SK-N-DZ (cell line): Measurements from ENCODE around the gene SGCD.

Experiments
- DNase-seq: peaks from one replicate; pipeline ENCODE4 v3.0.0-alpha.2; 2015; ENCODE audit warnings: low spot score

Gene SGCD

DNA sequence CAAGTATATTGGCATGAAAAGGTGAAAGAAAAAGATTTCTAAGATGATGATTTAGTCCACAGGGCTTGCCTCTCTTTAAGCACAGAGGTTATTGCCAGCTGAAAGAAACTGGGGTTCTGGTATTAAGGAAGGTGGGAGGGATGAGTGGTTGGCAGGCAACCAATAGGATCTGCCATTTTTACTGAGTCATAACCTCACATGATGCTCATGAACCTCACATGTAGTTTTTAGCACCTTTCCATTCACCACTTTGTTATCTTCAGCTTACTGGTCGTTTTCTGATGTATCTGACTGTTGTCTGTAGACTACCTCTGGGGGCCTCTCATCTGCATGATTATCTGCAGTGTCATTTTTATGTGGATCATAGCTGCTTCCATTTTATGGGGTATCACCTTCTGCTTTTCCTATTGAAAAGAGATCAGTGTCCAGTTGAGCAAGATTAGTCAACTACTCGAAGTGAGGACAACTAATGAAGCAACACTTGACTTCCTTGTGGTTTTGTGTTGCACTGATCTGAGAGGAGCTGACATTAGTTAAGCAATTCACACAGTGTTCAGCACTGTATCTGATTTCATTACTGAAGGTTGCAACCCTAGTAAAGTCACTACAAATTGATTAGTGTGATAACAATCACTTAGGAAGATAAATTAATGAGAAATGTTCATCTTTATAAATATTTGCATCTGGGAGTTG lies 186.3 kb downstream of the SGCD start:
- no peak for DNase-seq

DNA sequence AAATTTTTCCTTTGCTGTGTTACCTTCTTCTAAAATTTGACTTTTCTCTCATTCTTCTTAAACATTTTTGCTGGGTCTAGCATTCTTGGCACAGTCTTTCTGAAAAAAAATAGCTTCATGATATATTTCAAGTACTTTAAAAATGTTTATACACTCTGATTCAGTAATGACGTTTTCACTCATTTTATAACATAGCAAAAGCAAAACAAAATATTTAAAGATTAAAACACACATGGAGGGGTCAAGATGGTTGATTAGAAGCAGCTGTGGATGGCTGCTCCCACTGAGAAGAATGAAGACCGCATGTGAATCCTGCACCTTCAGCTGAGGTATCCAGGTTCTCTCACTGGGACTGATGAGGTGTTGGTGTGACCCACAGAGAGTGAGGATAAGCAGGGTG lies 188.2 kb downstream of the SGCD start:
- DNase-seq: no peak

DNA sequence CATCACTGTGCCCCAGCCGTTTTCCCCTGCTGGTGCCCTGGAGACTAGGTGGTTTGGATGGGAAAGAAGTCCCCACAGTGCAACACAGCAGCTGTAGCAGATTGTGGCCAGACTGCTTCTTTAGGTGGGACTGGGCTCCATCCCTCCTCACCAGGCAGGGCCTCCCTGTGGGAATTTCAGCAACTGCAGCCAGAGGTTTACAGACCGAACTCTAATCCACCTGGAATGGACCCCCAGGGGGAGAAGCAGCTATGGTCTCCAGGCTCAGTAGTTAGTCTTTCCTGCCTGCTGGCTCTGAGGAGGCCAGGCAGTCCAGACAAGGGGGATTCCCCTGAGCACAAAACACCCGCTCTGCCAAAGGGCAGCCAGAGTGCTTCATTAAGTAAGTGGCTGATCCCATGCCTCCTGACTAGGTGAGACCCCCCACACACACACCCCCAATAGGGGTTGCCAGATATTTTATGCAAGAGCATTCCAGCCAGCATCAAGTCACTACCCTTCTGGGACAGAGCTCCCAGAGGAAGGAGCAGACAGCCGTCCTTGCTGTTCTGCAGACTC lies 188.9 kb downstream of the SGCD start:
- DNase-seq: no peak

DNA sequence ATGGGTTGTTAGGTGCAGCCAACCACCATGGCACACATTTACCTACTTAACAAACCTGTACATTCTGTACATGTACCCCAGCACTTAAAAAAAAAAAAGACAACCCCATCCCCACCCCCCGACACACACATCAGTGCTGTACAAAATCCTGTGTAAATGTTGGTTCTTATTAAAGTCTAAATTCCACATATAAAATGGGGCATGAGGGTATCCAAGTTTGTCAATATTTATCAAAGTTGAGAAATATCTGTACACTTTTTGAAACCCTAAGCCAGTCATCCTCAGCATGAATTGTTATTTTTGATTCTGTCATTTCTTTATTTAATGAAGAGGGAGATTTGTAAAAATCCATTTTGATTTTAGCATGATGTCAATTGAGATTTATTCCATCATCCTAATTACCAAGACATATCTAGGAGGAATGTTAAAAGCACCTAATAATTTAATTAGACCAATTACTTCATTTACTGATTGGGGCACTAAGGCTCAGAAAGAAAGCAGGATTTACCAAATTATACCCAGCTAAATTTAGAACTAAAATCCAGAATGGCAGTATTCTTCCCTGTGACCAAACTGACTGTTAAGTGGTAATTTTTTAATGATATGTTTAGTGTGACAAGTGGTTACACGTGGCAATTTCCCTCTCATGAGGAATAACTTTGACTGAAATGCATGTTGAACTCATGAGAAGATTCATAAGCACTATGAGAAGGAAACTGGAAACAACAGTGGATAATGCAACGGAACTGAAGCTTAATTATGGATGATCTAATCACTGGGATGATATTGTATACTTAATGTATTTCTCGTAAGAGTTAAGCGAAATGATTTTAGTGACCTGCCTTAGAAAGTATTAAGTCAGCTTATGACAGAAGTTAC lies 195.9 kb downstream of the SGCD start:
- DNase-seq: no peak

DNA sequence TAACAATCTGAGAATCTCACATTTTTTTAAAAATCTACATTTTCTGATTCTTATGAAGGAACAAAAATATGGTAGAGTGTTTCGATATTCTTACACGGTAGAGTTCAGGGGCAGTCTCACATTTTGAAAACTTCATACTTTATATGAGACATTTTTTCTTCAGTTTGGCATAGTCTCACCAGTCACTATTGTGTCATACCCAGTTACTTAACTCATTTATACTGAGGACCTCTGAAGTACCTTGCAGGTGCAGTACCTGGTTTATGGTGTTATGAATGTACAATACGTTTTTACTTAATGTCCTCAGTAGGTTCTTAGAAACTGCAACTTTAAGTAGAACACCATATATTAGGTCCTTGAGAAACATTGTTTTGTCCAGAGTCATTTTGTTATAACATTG lies 196.6 kb downstream of the SGCD start:
- no peak for DNase-seq

DNA sequence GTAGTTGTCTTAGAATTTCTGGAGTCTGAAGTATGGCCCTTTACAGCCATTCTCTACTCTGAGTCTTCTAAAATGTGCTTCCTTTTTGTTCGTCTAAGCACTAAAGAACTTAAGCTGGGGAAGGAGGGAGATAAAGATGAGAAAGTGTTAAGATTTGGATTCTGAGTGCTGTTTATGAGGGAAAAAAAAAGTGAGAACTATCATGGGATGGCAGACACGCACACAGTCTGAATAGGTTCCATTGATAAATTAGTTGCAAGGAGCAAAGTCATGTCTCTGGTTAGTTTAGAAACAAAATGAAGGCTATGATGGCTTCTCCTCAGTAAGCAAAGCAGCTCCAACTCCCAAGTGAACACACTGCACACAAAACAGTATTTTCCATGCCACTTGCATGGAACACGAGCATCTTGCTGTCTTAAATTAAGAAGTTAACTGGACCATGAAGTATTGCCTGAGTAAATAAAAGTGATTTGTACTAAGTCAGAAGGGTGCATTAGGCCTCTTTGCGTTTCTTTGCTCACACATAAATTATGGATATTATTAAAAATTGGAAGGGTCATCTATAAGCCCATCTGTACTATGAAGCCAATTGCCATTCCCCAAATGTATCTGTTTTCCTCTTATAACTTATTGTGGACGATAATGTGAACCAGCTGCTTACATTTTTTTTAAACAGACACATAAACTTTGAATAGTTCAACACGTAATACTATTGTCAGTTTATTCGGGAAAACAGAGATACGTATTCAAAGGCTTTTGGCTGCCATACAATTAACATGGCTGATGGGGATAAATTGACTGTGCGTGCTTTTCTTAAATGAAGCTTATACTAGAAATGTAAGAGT lies 199.3 kb downstream of the SGCD start:
- DNase-seq: no peak

DNA sequence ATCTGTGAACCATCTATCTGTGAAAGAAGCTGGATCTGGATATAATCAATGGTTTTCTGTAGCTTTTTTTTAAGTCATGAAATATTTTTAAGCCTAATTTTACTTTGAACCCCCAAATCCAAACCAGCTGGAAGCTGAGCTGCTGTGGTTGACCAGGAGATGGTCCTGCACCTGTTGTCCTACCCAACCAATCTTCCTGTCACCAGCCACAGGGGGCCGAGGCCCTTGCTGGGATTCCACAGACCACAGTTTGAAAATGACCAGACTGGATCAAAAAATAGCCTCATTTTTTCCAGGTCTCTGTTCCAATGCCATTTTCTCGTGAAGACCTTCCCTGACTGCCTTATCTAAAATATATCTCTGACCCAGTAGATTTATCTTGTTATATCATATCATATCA lies 200.6 kb downstream of the SGCD start:
- DNase-seq: no peak

DNA sequence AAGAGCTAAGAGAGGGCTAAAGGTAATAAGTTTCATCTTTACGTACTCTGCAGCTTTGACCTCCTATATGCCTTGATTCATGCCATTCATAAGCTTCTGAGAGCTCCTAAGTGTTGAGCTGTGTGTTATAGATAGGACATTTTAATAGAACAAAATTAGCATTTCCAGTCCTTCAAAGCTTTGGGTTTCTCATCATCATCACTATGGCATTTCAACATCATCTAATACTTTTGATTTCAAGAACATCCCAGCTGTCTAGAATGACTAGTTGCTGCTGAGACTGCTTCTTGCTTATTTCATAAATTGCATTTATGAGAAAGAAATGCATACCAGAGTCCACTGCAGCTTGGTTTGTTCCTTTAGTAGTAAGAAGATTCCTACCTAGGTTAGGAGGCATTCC lies 201.7 kb downstream of the SGCD start:
- DNase-seq: no peak

DNA sequence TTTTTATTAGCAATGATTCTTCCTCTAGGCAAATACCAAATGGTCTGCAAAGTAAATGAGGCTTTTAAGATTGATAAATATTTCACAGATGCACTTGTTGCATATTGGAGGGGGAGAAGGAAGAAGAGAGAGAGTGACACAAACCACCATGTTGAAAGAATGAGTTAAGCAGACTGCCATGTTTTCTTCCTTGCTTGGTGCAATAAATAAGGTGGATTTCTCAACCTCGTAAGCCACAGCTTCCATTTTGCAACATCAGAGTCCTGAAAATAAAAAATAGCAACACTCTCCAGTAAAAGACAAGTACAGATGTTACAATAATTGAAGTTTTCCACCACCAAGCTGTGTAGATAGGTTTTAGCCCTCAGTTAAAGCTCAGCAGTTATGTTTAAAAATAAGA lies 202.9 kb downstream of the SGCD start:
- DNase-seq: no peak

DNA sequence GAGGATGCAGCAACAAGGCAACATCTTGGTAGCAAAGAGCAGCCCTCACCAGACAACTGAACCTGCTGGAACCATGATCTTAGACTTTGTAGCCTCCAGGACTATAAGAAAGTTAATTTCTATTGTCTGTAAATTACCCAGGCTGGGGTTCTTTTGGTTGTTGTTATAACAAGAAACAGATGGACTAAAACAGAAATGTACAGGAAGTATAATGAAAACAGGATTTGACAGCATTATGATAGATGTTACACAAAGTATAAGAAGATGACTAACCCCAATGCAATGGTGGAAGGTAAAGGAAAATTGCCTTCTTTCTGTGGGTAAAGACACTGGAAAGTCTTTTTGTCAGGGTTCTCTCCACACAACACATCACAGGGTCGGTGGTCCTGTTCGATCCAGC lies 204.2 kb downstream of the SGCD start:
- no peak for DNase-seq

DNA sequence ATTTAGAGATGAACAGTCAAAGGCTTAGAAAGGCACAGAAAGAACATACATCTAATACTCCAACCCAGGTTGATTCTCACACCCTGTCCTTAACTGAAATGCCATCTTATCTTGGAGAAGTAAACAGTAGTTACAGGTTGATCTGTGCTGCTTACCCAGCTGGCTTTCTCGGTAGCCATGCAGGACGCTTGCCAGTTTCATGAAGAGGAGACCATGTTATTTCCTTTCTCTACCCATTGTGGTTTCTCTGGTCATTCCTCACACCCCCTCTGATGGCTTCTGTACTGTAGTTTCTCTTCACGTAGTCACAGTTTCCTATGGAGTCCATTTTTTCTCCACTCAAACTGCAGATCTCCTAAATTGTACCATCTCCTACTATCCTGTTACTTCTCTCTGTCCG lies 206.0 kb downstream of the SGCD start:
- DNase-seq: no peak

DNA sequence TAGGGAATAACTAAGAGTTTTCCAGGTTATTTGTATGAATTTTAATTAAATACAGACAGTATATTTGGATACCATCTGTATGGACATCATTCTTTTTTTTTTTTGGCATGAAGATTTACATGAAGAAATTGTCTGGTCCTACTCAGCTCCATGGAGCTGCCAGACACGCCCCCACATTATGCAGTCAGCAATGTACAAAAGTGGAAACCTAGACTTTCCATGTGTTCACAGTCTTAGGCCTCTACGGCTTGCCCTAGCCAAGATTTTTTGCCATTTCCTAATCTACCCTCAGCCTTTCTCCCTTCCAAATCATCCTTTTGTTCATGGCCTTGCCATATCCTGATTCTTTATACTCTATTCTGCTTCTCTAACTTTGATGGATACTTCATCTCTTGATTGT lies 207.1 kb downstream of the SGCD start:
- no peak for DNase-seq

DNA sequence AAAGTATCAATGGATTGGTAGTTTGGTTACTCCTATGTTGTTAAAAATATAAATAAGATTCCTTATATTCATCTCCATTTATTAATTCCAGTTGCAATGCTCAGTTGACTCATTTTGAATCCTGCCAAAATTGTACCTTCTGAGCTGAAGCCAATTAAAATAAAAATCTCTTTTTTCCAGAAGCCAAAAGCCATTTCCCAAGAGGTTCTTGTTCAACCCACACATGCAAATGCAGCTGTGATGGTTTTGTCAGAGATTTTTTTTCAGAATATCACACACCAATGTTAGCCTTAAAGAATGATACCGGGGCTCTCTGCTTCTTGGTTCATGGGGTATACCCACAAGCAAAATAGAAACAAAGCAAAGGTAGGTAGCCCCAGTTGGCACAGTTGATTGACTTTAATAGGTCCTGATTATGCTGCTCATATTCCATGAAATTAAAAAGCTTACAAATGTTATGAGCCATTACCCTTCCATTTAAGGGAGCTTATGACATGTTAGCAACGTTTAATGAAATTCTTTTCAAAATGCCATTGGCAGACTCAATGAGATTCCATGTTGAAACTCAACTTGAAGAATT lies 208.0 kb downstream of the SGCD start:
- DNase-seq: no peak

DNA sequence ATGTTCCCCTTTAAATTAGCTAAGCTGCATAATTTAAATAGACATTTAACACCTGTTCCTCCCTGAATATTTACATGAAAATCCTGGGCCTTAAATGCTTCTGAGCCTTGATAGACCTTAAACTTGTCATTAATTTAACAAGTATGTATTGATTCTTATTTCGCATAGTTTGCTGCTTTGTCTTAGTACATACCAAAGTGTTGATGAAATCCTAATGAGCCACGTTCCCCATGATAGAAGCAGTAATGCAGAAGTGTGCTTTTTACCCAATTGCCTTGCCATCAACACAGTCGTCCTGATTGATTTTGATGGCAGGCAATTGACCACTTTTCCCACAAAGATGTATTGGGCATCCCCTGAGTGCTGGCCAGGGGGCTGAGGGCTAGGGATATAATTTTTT lies 213.5 kb downstream of the SGCD start:
- no peak for DNase-seq

DNA sequence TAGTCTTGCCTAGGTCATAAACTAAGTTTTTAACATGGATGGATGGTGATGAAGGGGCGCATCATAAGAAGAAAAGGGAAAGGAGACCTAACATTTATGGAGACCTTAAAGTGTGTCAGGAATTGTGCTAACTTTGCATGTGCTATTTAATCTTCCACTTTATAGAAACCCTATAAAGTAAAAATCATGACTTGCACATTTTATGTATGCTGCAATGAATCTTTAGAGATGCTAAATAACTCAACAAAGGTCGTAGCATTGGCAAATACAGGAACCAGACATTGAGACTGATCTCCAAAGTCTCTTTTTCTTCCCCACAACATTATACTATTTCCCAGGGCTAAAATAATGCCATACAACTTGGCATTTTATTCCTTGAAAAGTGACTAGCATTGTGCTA lies 214.6 kb downstream of the SGCD start:
- no peak for DNase-seq

DNA sequence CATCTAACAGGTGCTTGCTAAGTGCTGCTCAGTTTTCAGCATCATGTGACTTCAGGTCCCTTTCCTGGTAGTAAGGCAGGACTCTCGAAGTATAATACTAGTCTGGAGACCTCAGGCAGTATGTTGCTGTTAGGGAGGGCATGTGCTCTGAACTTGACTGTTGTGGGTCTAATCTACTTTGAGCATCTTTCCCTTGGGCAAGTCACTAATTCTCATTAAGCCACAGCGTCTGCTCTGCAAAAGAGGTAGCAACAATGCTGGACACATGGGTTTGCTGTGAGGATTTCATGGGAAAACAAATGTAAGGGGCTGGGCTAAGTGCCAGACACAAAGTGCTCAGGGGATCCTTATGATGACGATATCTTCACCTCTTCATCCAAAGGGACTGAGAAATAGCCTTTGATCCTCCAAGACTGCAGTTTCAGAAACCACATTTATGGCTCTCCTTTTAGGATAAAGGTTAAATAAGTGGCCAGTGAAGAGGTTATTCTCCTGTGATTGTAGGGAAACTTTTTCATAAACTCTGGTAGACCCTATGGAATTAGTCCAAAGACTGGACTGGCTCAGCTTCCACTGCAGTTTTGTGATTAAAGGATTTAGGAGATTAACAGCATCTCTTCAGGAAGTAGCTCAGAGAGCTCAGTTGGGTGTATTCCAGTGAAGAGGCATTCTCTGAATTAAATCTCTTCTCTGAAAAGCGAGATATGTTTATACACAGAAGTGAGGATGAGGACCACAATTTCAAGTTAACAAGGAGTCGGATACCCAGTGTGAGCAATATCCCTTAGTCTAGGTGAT lies 216.6 kb downstream of the SGCD start:
- no peak for DNase-seq

DNA sequence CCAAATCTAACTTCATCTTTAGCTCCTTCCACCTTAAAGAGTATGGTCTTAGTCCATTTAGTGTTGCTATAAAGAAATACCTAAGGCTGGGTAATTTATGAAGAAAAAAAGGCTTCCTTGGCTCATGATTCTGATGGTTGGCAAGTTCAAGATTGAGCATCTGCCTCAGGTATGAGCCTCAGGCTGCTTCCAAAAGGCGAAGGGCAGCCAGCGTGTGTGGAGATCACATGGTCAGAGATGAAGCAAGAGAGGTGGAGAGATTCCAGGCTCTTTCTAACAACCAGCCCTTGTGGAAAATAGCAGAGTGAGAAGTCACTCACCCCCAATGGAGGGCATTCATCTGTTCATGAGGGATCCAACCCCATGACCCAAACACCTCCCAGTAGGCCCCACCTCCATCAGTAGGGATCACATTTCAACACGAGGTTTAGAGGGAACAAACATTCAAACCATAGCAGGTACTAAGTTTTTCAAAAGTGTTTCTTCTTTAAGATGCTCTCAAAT lies 225.9 kb downstream of the SGCD start:
- no peak for DNase-seq

DNA sequence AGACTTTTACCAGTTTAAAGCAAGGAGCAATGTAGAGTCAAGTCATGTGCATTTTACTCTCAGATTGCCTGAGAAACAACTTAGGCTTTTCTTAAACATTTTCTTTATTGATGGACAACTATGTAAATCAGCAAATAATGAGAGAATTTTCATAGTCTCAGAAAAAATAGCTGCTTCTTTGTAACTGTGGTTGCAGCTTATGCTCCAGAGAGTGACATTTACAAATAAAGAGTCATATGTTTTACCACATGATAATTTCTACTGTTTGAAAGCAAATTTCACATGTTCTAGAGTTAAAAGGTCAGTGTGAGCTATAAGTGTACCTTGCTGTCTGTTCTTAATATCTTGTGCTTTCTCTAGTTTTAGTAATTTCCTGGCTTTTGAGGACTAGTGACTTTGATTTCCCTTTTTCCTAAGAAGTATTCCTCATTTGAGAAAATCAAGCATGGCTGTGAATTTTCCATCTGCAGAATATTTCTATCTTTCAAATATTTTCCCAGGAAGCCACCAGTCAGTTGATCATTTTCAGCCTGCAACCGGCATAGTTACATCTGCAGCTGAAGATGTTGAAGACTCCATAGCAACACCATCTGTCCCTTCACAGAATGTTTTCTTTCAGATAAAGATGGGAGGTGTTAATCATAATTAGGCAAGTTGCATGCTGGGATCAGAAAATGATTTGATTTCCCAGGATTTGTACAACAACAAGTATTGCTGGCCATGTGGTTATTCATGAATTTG lies 229.9 kb downstream of the SGCD start:
- no peak for DNase-seq

DNA sequence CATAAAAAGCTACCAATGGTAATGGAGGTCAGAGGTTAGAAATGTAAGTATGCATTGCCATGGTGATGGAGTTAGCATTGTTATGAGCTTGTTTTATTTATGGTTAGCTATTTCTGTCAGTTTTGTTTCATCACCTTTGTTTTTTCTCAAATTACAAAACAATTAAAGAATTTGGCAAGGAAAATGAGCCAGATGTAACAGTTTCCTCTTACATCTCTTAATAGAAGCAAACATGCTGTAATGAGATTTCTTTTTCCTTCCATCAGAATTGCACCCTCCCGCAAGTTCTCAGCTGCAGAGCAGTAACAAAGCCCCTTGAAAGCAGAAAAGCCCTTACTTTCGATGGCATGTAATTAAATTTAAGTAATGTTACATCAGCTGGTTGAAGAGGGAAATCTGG lies 233.0 kb downstream of the SGCD start:
- no peak for DNase-seq

DNA sequence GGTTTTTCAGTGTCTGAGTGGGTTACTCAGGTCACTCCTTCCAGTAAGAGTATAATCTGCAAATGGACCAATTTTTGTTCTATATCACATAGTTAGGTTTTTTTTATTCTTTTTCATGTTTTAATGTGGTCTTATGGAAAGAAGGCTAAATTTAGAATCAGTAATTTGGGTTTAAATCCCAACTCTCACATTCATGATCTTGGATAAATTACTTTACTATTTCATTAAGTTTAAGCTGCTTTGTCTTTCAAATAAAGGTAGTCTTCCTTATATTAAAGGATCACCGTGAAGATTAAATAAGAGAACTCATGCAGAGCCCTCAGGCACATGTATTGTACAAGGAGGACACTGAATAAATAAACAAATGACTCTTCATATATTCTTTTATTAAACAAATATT lies 234.7 kb downstream of the SGCD start:
- DNase-seq: no peak
